Fibroblast of the conjunctiva (primary cell): ENCODE results near the gene CBX3.
"Not testable (repeated sequence)": the region's sequence is repeated elsewhere in the genome, so short reads cannot be mapped to it uniquely, and the experiment has no call there.

Experiments
- DNase-seq: peaks from one replicate; pipeline ENCODE4 v3.0.0-alpha.2; 2010; ENCODE audit warnings: low read depth

The CBX3 gene

GRCh38 chr7:26170663-26171062, 30.9 kb upstream of the CBX3 start:
- DNase-seq: no peak

- DNase-seq: no peak
Measured at GRCh38 chr7:26171601-26172000, 29.9 kb upstream of the CBX3 start.

GRCh38 chr7:26172048-26172447, 29.5 kb upstream of the CBX3 start:
- DNase-seq: no peak

DNA sequence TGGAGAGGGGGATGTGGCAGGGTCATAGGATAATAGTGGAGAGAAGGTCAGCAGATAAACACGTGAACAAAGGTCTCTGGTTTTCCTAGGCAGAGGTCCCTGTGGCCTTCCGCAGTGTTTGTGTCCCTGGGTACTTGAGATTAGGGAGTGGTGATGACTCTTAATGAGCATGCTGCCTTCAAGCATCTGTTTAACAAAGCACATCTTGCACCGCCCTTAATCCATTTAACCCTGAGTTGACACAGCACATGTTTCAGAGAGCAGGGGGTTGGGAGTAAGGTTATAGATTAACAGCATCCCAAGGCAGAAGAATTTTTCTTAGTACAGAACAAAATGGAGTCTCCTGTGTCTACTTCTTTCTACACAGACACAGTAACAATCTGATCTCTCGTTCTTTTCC, 25.6 kb upstream of the CBX3 start:
- DNase-seq: not testable (repeated sequence)

DNA sequence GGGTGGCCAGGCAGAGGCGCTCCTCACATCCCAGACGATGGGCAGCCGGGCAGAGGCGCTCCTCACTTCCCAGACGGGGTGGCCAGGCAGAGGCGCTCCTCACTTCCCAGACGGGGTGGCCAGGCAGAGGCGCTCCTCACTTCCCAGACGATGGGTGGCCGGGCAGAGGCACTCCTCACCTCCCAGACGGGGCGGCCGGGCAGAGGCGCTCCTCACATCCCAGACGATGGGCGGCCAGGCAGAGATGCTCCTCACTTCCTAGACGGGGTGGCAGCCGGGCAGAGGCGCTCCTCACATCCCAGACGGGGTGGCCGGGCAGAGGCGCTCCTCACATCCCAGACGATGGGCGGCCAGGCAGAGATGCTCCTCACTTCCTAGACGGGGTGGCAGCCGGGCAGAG, 24.8 kb upstream of the CBX3 start:
- DNase-seq: not testable (repeated sequence)

DNA sequence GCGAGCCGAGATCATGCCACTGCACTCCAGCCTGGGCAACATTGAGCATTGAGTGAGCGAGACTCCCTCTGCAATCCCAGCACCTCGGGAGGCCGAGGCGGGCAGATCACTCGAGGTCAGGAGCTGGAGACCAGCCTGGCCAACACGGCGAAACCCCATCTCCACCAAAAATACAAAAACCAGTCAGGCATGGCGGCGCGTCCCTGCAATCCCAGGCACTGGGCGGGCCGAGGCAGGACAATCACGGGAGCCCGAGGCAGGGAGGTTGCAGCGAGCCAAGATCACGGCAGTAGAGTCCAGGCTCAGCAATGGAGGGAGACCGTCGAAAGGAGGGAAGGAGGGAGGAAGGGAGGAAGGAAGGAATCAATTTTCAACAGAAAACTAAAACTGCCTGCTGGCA, 24.3 kb upstream of the CBX3 start:
- DNase-seq: not testable (repeated sequence)

DNA sequence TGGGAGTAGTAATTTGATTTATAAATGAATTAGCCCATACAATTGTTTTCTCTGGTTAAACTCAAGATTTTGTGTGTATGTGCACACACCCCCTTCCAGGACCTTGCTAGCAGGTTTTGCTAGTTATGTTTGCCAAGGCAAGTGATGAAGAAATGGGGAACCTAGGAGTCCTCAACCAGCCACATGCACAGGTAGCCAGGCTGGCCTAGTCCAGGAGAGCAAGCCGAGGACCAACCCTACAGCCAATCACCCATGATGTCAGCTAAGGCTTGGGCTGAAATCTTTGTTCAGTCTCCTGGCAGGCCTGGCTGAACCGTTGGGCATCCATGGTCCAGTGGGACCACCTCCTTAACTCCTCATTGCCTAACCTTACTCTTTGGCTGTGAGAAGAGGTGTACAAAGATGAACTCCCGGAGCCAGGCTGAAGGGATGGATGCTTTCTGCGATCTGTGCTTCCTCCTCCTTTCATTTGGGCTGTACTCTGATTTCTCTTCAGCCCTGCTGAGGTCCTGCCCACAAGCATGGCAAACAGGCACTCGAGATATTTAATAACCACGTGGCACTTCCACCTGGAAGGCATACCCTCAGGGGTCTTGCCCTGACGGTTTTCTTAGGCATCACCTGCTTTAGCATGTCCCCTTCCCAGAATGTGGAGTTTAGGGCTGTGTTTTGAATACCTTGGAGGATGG, 23.1 kb upstream of the CBX3 start:
- DNase-seq: no peak

GRCh38 chr7:26179422-26179821, 22.1 kb upstream of the CBX3 start:
- DNase-seq: no peak

- no peak for DNase-seq
Measured at GRCh38 chr7:26179826-26180497, 21.6 kb upstream of the CBX3 start.

DNA sequence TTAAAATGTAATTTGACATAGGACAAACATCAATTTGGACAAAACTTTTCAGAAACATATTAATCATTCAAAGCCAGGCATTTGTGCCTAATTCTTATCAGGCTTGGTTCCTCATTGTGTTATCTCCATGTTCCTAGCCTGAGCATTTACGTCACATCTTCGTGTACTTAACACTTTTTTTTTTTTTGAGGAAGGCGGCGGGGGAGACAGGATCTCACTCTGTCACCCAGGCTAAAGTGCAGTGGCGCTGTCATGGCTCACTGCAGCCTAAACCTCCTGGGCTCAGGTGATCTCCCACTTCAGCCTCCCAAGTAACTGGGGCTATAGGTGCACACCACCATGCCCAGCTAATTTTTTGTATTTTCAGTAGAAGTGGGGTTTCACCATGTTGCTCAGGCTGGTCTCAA, 20.8 kb upstream of the CBX3 start:
- no peak for DNase-seq

DNA sequence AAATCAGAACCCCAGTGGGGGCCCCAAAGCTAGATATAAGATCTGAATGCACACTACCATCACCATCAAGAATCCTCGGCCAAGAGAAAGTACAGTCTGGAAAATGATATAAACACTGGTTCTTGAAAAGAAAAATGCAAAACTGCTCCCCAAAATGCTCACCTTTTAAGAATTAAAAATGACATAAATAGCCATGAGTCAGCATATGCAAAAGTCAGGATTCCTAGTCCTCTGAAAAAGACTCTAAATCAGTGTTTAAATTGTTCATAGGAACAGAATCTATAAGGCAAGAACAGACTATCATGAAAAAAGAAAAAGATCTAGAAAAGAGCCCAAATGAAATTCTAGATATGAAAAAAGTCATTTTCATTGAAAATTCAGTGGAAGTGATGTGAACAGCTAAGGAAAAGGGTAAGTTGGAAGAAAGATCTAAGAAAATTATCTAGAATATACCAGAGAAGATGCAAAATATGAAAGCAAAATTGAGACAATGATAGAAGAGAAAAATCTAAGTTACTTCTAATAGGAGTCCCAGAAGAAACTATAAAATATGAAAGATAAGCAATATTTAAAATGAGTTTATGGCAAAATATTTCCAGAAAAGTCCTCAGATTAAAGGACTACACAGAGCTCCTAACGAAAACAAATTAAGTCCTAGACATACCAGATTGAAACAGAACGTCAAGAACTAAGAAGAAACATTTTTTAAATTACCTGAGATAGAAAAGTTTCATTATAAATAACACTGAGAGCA, 19.9 kb upstream of the CBX3 start:
- DNase-seq: no peak

GRCh38 chr7:26182283-26182682, 19.3 kb upstream of the CBX3 start:
- DNase-seq: no peak

DNA sequence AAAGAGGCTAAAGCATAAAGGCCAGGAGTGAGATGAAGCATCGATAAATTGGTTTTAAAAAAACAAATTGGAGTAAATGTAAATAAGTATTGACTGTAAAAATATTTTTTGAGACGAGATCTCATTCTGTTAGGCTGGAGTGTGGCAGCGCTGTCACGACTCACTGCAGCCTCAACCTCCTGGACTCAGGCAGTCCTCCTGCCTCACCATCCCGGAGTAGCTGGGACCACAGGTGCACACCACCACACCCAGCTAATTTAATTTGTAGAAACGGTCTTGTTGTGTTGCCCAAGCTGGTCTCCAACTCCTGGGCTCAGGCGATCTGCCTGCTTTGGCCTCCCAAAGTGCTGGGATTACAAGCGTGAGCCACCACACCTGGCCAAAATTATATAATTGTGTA, 18.8 kb upstream of the CBX3 start:
- DNase-seq: no peak

- DNase-seq: no peak
Measured at GRCh38 chr7:26183545-26184280, 17.8 kb upstream of the CBX3 start.

DNA sequence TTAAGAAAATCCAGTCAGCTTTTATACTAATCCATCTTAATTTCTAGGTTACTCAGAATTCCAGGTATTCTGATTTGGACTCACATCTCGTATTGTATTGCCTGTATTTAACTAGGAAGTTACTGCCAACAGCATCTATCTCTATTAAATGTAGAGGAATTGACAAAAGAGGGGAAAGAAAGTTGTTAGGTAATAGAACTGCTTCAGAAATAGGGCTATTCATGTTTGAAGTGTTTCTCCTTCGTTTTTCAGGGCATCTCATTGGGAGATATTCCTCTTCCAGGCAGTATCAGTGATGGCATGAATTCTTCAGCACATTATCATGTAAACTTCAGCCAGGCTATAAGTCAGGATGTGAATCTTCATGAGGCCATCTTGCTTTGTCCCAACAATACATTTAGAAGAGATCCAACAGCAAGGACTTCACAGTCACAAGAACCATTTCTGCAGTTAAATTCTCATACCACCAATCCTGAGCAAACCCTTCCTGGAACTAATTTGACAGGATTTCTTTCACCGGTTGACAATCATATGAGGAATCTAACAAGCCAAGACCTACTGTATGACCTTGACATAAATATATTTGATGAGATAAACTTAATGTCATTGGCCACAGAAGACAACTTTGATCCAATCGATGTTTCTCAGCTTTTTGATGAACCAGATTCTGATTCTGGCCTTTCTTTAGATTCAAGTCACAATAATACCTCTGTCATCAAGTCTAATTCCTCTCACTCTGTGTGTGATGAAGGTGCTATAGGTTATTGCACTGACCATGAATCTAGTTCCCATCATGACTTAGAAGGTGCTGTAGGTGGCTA, 17.1 kb upstream of the CBX3 start:
- DNase-seq: not testable (repeated sequence)

DNA sequence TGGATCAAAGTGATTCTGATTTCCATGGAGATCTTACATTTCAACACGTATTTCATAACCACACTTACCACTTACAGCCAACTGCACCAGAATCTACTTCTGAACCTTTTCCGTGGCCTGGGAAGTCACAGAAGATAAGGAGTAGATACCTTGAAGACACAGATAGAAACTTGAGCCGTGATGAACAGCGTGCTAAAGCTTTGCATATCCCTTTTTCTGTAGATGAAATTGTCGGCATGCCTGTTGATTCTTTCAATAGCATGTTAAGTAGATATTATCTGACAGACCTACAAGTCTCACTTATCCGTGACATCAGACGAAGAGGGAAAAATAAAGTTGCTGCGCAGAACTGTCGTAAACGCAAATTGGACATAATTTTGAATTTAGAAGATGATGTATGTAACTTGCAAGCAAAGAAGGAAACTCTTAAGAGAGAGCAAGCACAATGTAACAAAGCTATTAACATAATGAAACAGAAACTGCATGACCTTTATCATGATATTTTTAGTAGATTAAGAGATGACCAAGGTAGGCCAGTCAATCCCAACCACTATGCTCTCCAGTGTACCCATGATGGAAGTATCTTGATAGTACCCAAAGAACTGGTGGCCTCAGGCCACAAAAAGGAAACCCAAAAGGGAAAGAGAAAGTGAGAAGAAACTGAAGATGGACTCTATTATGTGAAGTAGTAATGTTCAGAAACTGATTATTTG, 16.3 kb upstream of the CBX3 start:
- no peak for DNase-seq

GRCh38 chr7:26185844-26186180, 15.7 kb upstream of the CBX3 start:
- DNase-seq: no peak

DNA sequence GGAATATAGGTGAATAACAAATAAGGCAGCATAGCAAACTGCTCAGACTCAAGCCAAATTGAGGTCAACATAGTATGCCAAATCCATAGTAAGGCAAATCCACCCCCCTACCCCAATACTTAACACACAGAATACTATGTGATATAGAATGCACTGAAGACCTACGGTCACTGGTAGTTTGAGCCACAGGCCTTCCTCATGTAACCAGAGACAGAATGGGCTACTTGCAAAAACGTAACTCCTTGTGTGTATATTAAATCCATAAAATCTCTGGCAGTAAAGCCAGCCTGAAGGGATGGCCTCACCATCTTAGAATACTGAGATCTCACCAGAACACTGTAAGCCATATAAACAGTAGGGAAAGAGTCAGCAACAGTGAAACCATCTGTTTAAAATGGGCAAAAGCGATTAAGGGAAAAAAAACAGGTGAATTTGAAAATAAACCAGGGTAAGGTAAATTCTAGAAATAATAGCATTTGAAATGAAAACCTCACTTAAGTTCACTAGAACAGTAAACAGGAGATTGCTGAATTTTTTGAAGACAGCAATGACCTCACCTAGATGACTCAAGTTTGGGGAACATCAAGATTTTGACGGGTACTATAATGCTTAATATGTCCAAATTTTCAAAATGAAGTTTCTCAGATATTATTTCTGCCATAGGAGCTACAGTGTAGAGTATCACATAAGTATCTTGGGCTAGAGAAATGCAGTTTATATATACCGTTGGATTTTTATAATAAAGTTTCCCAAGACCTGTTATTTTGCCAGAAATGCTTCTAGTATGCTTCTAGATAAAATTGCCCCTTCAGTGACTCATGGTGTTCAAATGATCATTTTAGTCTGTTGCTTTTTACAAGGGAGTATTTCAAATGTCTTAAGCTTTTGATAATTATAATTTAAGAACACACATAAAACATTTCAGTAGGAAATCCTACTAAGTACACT, 14.9 kb upstream of the CBX3 start:
- no peak for DNase-seq

- no peak for DNase-seq
Measured at GRCh38 chr7:26187380-26188205, 14.0 kb upstream of the CBX3 start.
